Neutrophil (primary cell): ENCODE results near the gene GALNT16.
"Not testable (repeated sequence)": the region's sequence is repeated elsewhere in the genome, so short reads cannot be mapped to it uniquely, and the experiment has no call there.

Experiments
- H3K27ac ChIP-seq: fragments of 200-600 bp; sonication (generic); 2 replicates; pipeline ENCODE4 v1.5.1; 2016; ENCODE audit warnings: mild to moderate bottlenecking, moderate library complexity
- H3K27me3 ChIP-seq: fragments of 200-600 bp; sonication (generic); 2 replicates; pipeline ENCODE4 v1.6.0; 2016; ENCODE audit warnings: mild to moderate bottlenecking
- H3K36me3 ChIP-seq: fragments of 200-600 bp; sonication (generic); 2 replicates; pipeline ENCODE4 v1.5.1; 2017
- H3K4me1 ChIP-seq, 2 experiments: fragments of 200-600 bp in 1 of 2; sonication (generic) in 1 of 2; 1 replicate in 1 of 2; 2 replicates in 1 of 2; pipeline versions ENCODE4 v1.5.1 to v1.6.1; 2013 to 2016; ENCODE audit warnings: low read depth in 1 of 2, low read length in 1 of 2, mild to moderate bottlenecking in 1 of 2, moderate library complexity in 1 of 2; ENCODE audit not compliant: control insufficient read depth in 1 of 2, insufficient read depth in 1 of 2
- H3K4me3 ChIP-seq, 2 experiments: fragments of 200-600 bp in 1 of 2; sonication (generic) in 1 of 2; 1 replicate in 1 of 2; 2 replicates in 1 of 2; pipeline ENCODE4 v1.5.1; 2013 to 2016; ENCODE audit warnings: low read depth in 1 of 2, low read length in 1 of 2, mild to moderate bottlenecking in 1 of 2, moderate library complexity in 1 of 2
- H3K9me3 ChIP-seq: fragments of 200-600 bp; sonication (generic); 2 replicates; pipeline ENCODE4 v1.5.1; 2016
- CTCF ChIP-seq: fragments of 200-600 bp; sonication (generic); IDR thresholded peaks from 2 replicates; pipeline ENCODE4 v1.5.1; 2016; ENCODE audit warnings: antibody characterized with exemption

The GALNT16 gene

GRCh38 chr14:69378274-69378673 is 118.3 kb downstream of the GALNT16 start:
- no peaks in the 10 kb centered on the region for H3K27me3 ChIP-seq
- H3K4me1 ChIP-seq, result peaks cover 23 to 28% of the 10 kb centered on the region in 2 experiments
- H3K9me3 ChIP-seq, result no peaks in the 10 kb centered on the region
- TF ChIP-seq CTCF, result no peak
- no peak overlapping the region for H3K4me3 ChIP-seq
- H3K27ac ChIP-seq, result no peak overlapping the region
- H3K36me3 ChIP-seq, result peaks cover 12% of the 10 kb centered on the region

- Histone ChIP-seq H3K27me3 (no peaks in the 10 kb centered on the region), H3K36me3 (peaks cover 34% of the 10 kb centered on the region), H3K27ac (no peak overlapping the region), H3K9me3 (no peaks in the 10 kb centered on the region), H3K4me1 (peaks cover 7 to 8% of the 10 kb centered on the region in 2 experiments), H3K4me3 (no peak overlapping the region)
- no peak for TF ChIP-seq CTCF
Measured at GRCh38 chr14:69387311-69387710, 127.4 kb downstream of the GALNT16 start.

- H3K9me3 ChIP-seq, H3K4me1 ChIP-seq: not testable (repeated sequence)
- H3K36me3 ChIP-seq, result peaks cover 59% of the 10 kb centered on the region
Measured at GRCh38 chr14:69391400-69391799, 131.4 kb downstream of the GALNT16 start.

GRCh38 chr14:69392481-69392880 is 132.5 kb downstream of the GALNT16 start:
- Histone ChIP-seq H3K27ac (no peak overlapping the region), H3K36me3 (peaks cover 55% of the 10 kb centered on the region), H3K9me3 (no peaks in the 10 kb centered on the region), H3K27me3 (no peaks in the 10 kb centered on the region), H3K4me1 (peaks cover 7 to 10% of the 10 kb centered on the region in 2 experiments), H3K4me3 (no peak overlapping the region)
- no peak for TF ChIP-seq CTCF

More at GRCh38 chr14:69391400-69391799, 131.4 kb downstream of the GALNT16 start:
- not testable (repeated sequence) for H3K27me3 ChIP-seq, H3K27ac ChIP-seq, H3K4me3 ChIP-seq

GRCh38 chr14:69395929-69396328 is 136.0 kb downstream of the GALNT16 start:
- no peak for TF ChIP-seq CTCF
- Histone ChIP-seq H3K27me3 (no peaks in the 10 kb centered on the region), H3K9me3 (no peaks in the 10 kb centered on the region), H3K36me3 (peaks cover 47% of the 10 kb centered on the region), H3K27ac (no peak overlapping the region), H3K4me1 (peaks cover 33 to 35% of the 10 kb centered on the region in 2 experiments), H3K4me3 (no peak overlapping the region)

- H3K4me1 ChIP-seq, result peaks cover 39% of the 10 kb centered on the region in 2 experiments
- H3K9me3 ChIP-seq, result no peaks in the 10 kb centered on the region
- H3K4me3 ChIP-seq, result peak within 1 kb of the TSS; percentile 70 to 85
- peaks cover 25% of the 10 kb centered on the region for H3K36me3 ChIP-seq
- H3K27me3 ChIP-seq, result no peaks in the 10 kb centered on the region
- peak within 1 kb of the TSS; percentile 91 for H3K27ac ChIP-seq
- no peak for TF ChIP-seq CTCF
Measured at GRCh38 chr14:69398053-69398817, 138.3 kb downstream of the GALNT16 start, which contains the start of the genes ERH and SLC39A9. ERH (minus strand) TSS chr14:69398299; CDS start chr14:69398233, 66 bp downstream. SLC39A9 (plus strand) TSS chr14:69398692; CDS start chr14:69399370, 678 bp downstream.
